ENCODE results near the gene CYP21A2. TPM values are rescaled to one million over a fixed set of nuclear protein-coding genes. Genes with fewer than 3 reads are reported as not detected.
"Not testable (repeated sequence)": the region's sequence is repeated elsewhere in the genome, so short reads cannot be mapped to it uniquely, and the experiment has no call there.

CYP21A2 gene
- total and polyA plus RNA-seq, 2 of the 8 experiments (the other 6 are each of a cell fraction or from before 2014, with no cell fraction given) = 0.22 to 0.23 TPM

DNA sequence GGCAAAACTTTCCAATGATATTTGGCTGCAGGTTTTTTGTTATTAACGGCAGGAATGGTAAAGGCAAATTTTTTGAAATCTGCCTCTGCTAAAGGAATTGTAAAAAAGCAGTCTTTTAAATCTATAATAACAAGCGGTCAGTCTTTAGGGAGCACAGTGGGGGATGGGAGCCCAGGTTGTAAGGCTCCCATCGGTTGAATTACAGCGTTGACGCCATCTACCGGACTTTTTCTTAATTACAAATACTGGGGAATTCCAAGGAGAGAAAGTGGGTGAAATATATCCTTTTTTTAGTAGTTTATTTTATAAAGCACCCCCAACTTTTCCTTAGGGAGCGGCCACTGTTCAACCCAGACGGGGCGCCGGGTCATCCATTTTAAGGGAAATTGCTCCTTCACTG lies 48.9 kb upstream of the CYP21A2 start:
- H3K79me1 ChIP-seq (ENCODE audit: low read depth, low read length); H3K36me3 ChIP-seq (ENCODE audit: control insufficient read depth in 2 of 4, insufficient read depth in 4 of 4, low read length in 3 of 4); H2BK15ac ChIP-seq (ENCODE audit: low read length); H3K4me2 ChIP-seq (ENCODE audit: insufficient read depth in 1 of 2, low read depth in 2 of 2, low read length in 2 of 2); FAIRE-seq; H3K4me3 ChIP-seq (ENCODE audit: extremely low read depth in 1 of 4, insufficient read depth in 2 of 4, low read depth in 3 of 4, low read length in 4 of 4); H3K27ac ChIP-seq (ENCODE audit: low read depth, low read length); H3K56ac ChIP-seq (replicated peaks; ENCODE audit: insufficient read length, low read depth, low read length); H4K8ac ChIP-seq (ENCODE audit: extremely low read depth, insufficient read depth, low read length); H2BK120ac ChIP-seq (replicated peaks; ENCODE audit: low read depth, low read length); H4K5ac ChIP-seq (ENCODE audit: insufficient read length, low read depth, low read length); H3K18ac ChIP-seq (ENCODE audit: extremely low read depth, low read length); H4K91ac ChIP-seq (replicated peaks; ENCODE audit: insufficient read length, low read length); H2AFZ ChIP-seq (ENCODE audit: low read length); H3K23ac ChIP-seq (ENCODE audit: insufficient read length); H3K9ac ChIP-seq (replicated peaks in 1 of 4; ENCODE audit: extremely low read depth in 1 of 4, low read depth in 3 of 4, low read length in 3 of 4); H2BK20ac ChIP-seq (ENCODE audit: low read length); H2AK5ac ChIP-seq (ENCODE audit: low read depth, low read length); H3K14ac ChIP-seq (ENCODE audit: insufficient read length); CTCF ChIA-PET (ENCODE audit: partially characterized antibody); H2BK5ac ChIP-seq (ENCODE audit: low read depth, low read length); H4K20me1 ChIP-seq (replicated peaks in 1 of 2; ENCODE audit: control insufficient read depth in 1 of 2, insufficient read depth in 2 of 2, low read length in 2 of 2); H2BK12ac ChIP-seq (ENCODE audit: low read depth, low read length); H3K4me1 ChIP-seq (replicated peaks in 1 of 4; ENCODE audit: control insufficient read depth in 3 of 4, insufficient read depth in 4 of 4, low read length in 3 of 4); DNase-seq (ENCODE audit: low read depth in 1 of 2, low spot score in 2 of 2); H3K4ac ChIP-seq (replicated peaks; ENCODE audit: insufficient read length, low read depth, low read length); POLR2A ChIA-PET (ENCODE audit: partially characterized antibody); H3K27me3 ChIP-seq (replicated peaks in 1 of 4; ENCODE audit: control insufficient read depth in 3 of 4, extremely low read depth in 1 of 4, insufficient read depth in 3 of 4, low read length in 3 of 4); H3K9me3 ChIP-seq (ENCODE audit: insufficient read depth in 2 of 2, low read depth in 1 of 2, low read length in 1 of 2); H3K23me2 ChIP-seq (ENCODE audit: low read depth, low read length); H3K79me2 ChIP-seq (ENCODE audit: control insufficient read depth in 1 of 2, insufficient read depth in 2 of 2, low read length in 2 of 2): not testable (repeated sequence)
- no CpG with 5 or more reads among the region's 10 CpGs for WGBS, 2 experiments (ENCODE audit: extremely low coverage in 1 of 2, insufficient coverage in 1 of 2, insufficient read length in 1 of 2, insufficient replicate concordance in 2 of 2, low coverage in 1 of 2, low lambda C conversion rate in 2 of 2, missing lambda C conversion rate in 1 of 2)

DNA sequence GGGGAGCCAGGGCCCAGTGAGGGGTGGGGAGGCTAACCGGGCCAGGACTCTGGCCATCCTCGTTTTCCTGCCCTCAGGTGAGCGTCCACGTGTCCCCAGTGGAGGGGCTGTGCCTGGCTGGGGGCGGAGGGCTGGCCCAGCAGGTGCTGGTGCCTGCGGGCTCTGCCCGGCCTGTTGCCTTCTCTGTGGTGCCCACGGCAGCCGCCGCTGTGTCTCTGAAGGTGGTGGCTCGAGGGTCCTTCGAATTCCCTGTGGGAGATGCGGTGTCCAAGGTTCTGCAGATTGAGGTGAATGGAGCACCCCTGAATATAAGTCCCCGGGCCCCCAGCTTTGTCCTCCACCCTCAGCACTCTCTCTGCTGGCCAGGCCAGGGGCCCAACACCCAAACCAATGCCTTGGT lies 43.8 kb upstream of the CYP21A2 start:
- H3K27ac ChIP-seq (ENCODE audit: low read depth, low read length); H2AK5ac ChIP-seq (ENCODE audit: low read depth, low read length); H2BK120ac ChIP-seq (replicated peaks; ENCODE audit: low read depth, low read length); H2BK15ac ChIP-seq (ENCODE audit: low read length); H3K9me3 ChIP-seq (ENCODE audit: insufficient read depth in 2 of 2, low read depth in 1 of 2, low read length in 1 of 2); H3K4me1 ChIP-seq (replicated peaks in 1 of 4; ENCODE audit: control insufficient read depth in 3 of 4, insufficient read depth in 4 of 4, low read length in 3 of 4); H3K56ac ChIP-seq (replicated peaks; ENCODE audit: insufficient read length, low read depth, low read length); H2BK20ac ChIP-seq (ENCODE audit: low read length); H3K23ac ChIP-seq (ENCODE audit: insufficient read length); DNase-seq (ENCODE audit: low read depth in 1 of 2, low spot score in 2 of 2); H4K91ac ChIP-seq (replicated peaks; ENCODE audit: insufficient read length, low read length); H3K36me3 ChIP-seq (ENCODE audit: control insufficient read depth in 2 of 4, insufficient read depth in 4 of 4, low read length in 3 of 4); H3K4me3 ChIP-seq (ENCODE audit: extremely low read depth in 1 of 4, insufficient read depth in 2 of 4, low read depth in 3 of 4, low read length in 4 of 4); H3K9ac ChIP-seq (replicated peaks in 1 of 4; ENCODE audit: extremely low read depth in 1 of 4, low read depth in 3 of 4, low read length in 3 of 4); CTCF ChIA-PET (ENCODE audit: partially characterized antibody); FAIRE-seq; H3K27me3 ChIP-seq (replicated peaks in 1 of 4; ENCODE audit: control insufficient read depth in 3 of 4, extremely low read depth in 1 of 4, insufficient read depth in 3 of 4, low read length in 3 of 4); H2BK5ac ChIP-seq (ENCODE audit: low read depth, low read length); H4K20me1 ChIP-seq (replicated peaks in 1 of 2; ENCODE audit: control insufficient read depth in 1 of 2, insufficient read depth in 2 of 2, low read length in 2 of 2); H3K23me2 ChIP-seq (ENCODE audit: low read depth, low read length); H4K8ac ChIP-seq (ENCODE audit: extremely low read depth, insufficient read depth, low read length); H3K79me2 ChIP-seq (ENCODE audit: control insufficient read depth in 1 of 2, insufficient read depth in 2 of 2, low read length in 2 of 2); H2AFZ ChIP-seq (ENCODE audit: low read length); H3K4ac ChIP-seq (replicated peaks; ENCODE audit: insufficient read length, low read depth, low read length); H2BK12ac ChIP-seq (ENCODE audit: low read depth, low read length); H4K5ac ChIP-seq (ENCODE audit: insufficient read length, low read depth, low read length); H3K14ac ChIP-seq (ENCODE audit: insufficient read length); H3K4me2 ChIP-seq (ENCODE audit: insufficient read depth in 1 of 2, low read depth in 2 of 2, low read length in 2 of 2); H3K18ac ChIP-seq (ENCODE audit: extremely low read depth, low read length); H3K79me1 ChIP-seq (ENCODE audit: low read depth, low read length); POLR2A ChIA-PET (ENCODE audit: partially characterized antibody): not testable (repeated sequence)
- WGBS, 2 experiments (ENCODE audit: extremely low coverage in 1 of 2, insufficient coverage in 1 of 2, insufficient read length in 1 of 2, insufficient replicate concordance in 2 of 2, low coverage in 1 of 2, low lambda C conversion rate in 2 of 2, missing lambda C conversion rate in 1 of 2) = 100% methylated on average over 3 of the region's 14 CpGs; no CpG with 5 or more reads in 1 of the 2 experiments
